Caco-2 (cell line): ENCODE measurements around the gene SPEM2. TPM values are rescaled to one million over a fixed set of nuclear protein-coding genes. Genes with fewer than 3 reads are reported as not detected.

ENCODE experiments used
- BruUV-seq: library from RNA; stranded (reverse); fragments of 400-500 nt; replicated peaks from 2 replicates; lab custom pipeline; 2021; lab: Mats Ljungman, UMichigan
- CTCF ChIA-PET: fragments of 300-600 bp; sonication (Branson Sonifier 250); formaldehyde crosslinking; loops from one replicate; lab custom pipeline; 2022; ENCODE audit warnings: antibody characterized with exemption; lab: Charles Lee
- POLR2A ChIA-PET: fragments of 300-600 bp; sonication (Branson Sonifier 250); formaldehyde crosslinking; loops from one replicate; lab custom pipeline; 2022; ENCODE audit warnings: antibody characterized with exemption; lab: Charles Lee
- DNase-seq, 2 experiments: peaks; one replicate each; pipeline versions ENCODE4 v3.0.0 to v3.0.0-alpha.2; 2020 to 2022
- H3K27me3 ChIP-seq: replicated peaks from 2 replicates; pipeline ENCODE4 v1.6.0; 2011; ENCODE audit warnings: low read length; ENCODE audit not compliant: control insufficient read depth, insufficient read depth
- H3K36me3 ChIP-seq: 2 replicates; pipeline ENCODE4 v1.5.1; 2011; ENCODE audit warnings: low read length; ENCODE audit not compliant: control insufficient read depth, insufficient read depth
- H3K4me1 ChIP-seq: fragments of 250-450 bp; sonication (Bioruptor Pico); 2 replicates; pipeline ENCODE4 v1.5.1; 2020; ENCODE audit warnings: mild to moderate bottlenecking
- H3K4me3 ChIP-seq: 2 replicates; pipeline ENCODE4 v1.5.1; 2011; ENCODE audit warnings: low read depth, mild to moderate bottlenecking, control low read depth, low read length
- H3K9me3 ChIP-seq: fragments of 250-450 bp; sonication (Bioruptor Pico); 2 replicates; pipeline ENCODE4 v1.5.1; 2020; ENCODE audit warnings: mild to moderate bottlenecking, moderate library complexity
- H3K27ac Mint-ChIP-seq: one replicate; pipeline ENCODE4 v1.8.0; 2022; ENCODE audit warnings: mixed read lengths; ENCODE audit not compliant: unreplicated experiment
- H3K27me3 Mint-ChIP-seq: one replicate; pipeline ENCODE4 v1.8.0; 2022; ENCODE audit warnings: mixed read lengths; ENCODE audit not compliant: insufficient read depth, unreplicated experiment
- H3K36me3 Mint-ChIP-seq: one replicate; pipeline ENCODE4 v1.8.0; 2022; ENCODE audit warnings: mild to moderate bottlenecking, mixed read lengths; ENCODE audit not compliant: insufficient read depth, unreplicated experiment
- H3K4me1 Mint-ChIP-seq: one replicate; pipeline ENCODE4 v1.8.0; 2022; ENCODE audit warnings: low read depth, mixed read lengths; ENCODE audit not compliant: unreplicated experiment
- H3K4me3 Mint-ChIP-seq: one replicate; pipeline ENCODE4 v1.8.0; 2022; ENCODE audit warnings: mild to moderate bottlenecking, moderate library complexity, mixed read lengths; ENCODE audit not compliant: unreplicated experiment
- H3K9me3 Mint-ChIP-seq: one replicate; pipeline ENCODE4 v1.8.0; 2022; ENCODE audit warnings: mixed read lengths; ENCODE audit not compliant: unreplicated experiment
- intact Hi-C: fragments of 100-400 bp; cut with micrococcal nuclease; formaldehyde crosslinking; loops from one replicate; pipeline ENCODE4 v1.10.0; 2022; ENCODE audit not compliant: unreplicated experiment
- total RNA-seq: library from RNA; stranded (reverse); gene quantifications from 2 replicates; pipeline ENCODE4 v1.2.3, GENCODE V29; 2022
- TF ChIP-seq, protein P1 (sequence below), 2 experiments: fragments of 200-600 bp in 1 of 2; IDR thresholded peaks; 1 replicate in 1 of 2; 2 replicates in 1 of 2; pipeline versions ENCODE4 v1.5.1 to v1.8.0; 2011 to 2022; ENCODE audit warnings: antibody characterized with exemption in 1 of 2, control low read depth in 1 of 2, inconsistent platforms in 1 of 2, low read depth in 1 of 2, low read length in 1 of 2, mild to moderate bottlenecking in 1 of 2, moderate library complexity in 1 of 2; ENCODE audit not compliant: insufficient read depth in 1 of 2, severe bottlenecking in 1 of 2, unreplicated experiment in 1 of 2

Gene SPEM2
- total RNA-seq, 1 experiment from 2014 or later: not detected

DNA sequence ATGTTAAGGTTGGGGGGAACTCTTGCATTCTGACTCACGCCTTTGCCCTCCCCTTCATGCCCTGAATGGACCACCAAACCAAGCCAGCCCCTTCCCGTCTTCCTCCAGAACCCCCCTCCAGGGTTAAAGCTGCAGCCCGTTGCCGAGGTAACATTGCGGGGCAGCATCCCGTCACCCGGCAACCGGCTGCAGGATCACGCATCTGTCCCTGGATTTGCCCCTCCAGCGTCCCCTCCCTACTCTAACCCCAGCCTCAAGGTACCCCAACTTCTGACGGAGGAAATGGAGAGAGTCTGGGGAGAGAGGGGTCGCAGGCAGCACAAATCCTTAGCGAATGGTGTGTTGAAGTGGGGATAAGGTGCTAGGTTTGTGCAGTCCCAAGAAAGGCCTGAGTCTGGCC is 18.3 kb upstream of the SPEM2 start:
- no TSS peak for BruUV-seq
- Histone ChIP-seq H3K36me3 (no peaks in the 10 kb centered on the region), H3K9me3 (no peaks in the 10 kb centered on the region), H3K4me1 (no peaks in the 10 kb centered on the region), H3K27me3 (no peaks in the 10 kb centered on the region), H3K4me3 (no peak overlapping the region)
- intact Hi-C loops: no loop called here
- peaks cover 8% of the 10 kb centered on the region for H3K4me1 Mint-ChIP-seq
- H3K9me3 Mint-ChIP-seq: no peaks in the 10 kb centered on the region
- H3K4me3 Mint-ChIP-seq: peak overlapping the region; percentile 29
- CTCF ChIA-PET: interaction anchor here (0.6 kb wide), 1 partner anchor 29 kb away, joined by 3 read pairs; no protein-coding TSS in a partner anchor
- DNase-seq: no peak
- H3K36me3 Mint-ChIP-seq: peaks cover 6% of the 10 kb centered on the region
- H3K27ac Mint-ChIP-seq: no peak overlapping the region
- TF ChIP-seq, protein P1, sequence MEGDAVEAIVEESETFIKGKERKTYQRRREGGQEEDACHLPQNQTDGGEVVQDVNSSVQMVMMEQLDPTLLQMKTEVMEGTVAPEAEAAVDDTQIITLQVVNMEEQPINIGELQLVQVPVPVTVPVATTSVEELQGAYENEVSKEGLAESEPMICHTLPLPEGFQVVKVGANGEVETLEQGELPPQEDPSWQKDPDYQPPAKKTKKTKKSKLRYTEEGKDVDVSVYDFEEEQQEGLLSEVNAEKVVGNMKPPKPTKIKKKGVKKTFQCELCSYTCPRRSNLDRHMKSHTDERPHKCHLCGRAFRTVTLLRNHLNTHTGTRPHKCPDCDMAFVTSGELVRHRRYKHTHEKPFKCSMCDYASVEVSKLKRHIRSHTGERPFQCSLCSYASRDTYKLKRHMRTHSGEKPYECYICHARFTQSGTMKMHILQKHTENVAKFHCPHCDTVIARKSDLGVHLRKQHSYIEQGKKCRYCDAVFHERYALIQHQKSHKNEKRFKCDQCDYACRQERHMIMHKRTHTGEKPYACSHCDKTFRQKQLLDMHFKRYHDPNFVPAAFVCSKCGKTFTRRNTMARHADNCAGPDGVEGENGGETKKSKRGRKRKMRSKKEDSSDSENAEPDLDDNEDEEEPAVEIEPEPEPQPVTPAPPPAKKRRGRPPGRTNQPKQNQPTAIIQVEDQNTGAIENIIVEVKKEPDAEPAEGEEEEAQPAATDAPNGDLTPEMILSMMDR (IDR thresholded peaks at IDR 0.05; ENCODE audit: insufficient read depth in 1 of 2, low read depth in 1 of 2, low read length in 1 of 2, severe bottlenecking in 1 of 2, unreplicated experiment in 1 of 2): no peak
- H3K27me3 Mint-ChIP-seq: no peaks in the 10 kb centered on the region
- POLR2A ChIA-PET: interaction anchor here (0.5 kb wide), 1 partner anchor 8 kb away, joined by 5 read pairs; no protein-coding TSS in a partner anchor

DNA sequence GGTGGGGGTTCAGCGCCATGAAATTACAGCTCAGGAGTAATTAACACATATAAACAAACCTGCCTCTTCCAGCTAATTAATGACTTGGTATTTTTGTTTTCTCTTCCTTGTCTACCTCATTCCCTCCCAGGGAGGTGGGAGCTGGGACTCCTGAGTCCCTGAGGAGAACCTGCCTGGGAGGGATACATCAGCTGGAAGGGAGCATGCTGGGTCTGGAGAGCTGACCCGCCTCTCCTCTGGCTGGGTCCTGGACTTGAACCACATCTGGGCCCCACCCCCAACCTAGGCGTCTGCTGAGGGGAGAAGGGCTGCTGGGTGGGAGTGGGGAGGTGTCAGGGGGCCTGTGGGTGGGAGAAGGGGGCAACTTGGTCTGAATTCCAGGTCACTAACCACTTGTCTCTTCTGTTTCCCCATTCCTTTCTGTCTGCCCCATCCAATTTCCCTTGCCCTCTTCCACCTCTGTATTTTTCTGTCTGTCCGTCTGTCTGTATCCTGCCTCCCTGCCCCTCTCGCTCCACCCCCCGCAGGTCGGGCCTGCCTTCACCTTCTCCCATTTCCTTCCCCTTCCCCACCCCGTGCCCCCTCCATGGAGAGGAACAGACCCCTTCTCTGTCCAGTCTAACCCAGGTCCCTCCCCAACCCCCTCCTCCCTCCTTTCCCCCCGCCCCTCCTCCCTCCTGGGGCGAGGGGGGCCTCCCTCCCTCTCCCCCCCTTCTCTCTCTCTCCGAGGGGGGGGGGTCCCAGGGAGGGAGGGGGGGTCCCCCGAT is 17.7 kb upstream of the SPEM2 start, which contains the start of gene NLGN2:
TSS of gene NLGN2 (plus strand) at position 361 of the 767 bp plus-strand sequence. CDS start 411 bp downstream, outside the sequence.
- no peaks in the 10 kb centered on the region for H3K9me3 Mint-ChIP-seq
- H3K4me3 Mint-ChIP-seq: peak within 1 kb of the TSS; percentile 29
- DNase-seq: no peak
- TF ChIP-seq, protein P1 (IDR thresholded peaks at IDR 0.05; ENCODE audit: insufficient read depth in 1 of 2, low read depth in 1 of 2, low read length in 1 of 2, severe bottlenecking in 1 of 2, unreplicated experiment in 1 of 2): no peak
- H3K27me3 Mint-ChIP-seq: no peaks in the 10 kb centered on the region
- no peaks in the 10 kb centered on the region for H3K27me3 ChIP-seq
- no peaks in the 10 kb centered on the region for H3K36me3 ChIP-seq
- H3K4me3 ChIP-seq: no peak within 1 kb of the TSS
- intact Hi-C loops: no loop called here
- H3K4me1 Mint-ChIP-seq: peaks cover 8% of the 10 kb centered on the region
- H3K27ac Mint-ChIP-seq: no peak within 1 kb of the TSS
- ChIA-PET POLR2A (interaction anchor here (0.5 kb wide), 1 partner anchor 9 kb away, joined by 5 read pairs; no protein-coding TSS in a partner anchor), CTCF (interaction anchor here (0.6 kb wide), 1 partner anchor 29 kb away, joined by 3 read pairs; no protein-coding TSS in a partner anchor)
- no peaks in the 10 kb centered on the region for H3K4me1 ChIP-seq
- no peaks in the 10 kb centered on the region for H3K9me3 ChIP-seq
- peaks cover 6% of the 10 kb centered on the region for H3K36me3 Mint-ChIP-seq
- BruUV-seq: no TSS peak

DNA sequence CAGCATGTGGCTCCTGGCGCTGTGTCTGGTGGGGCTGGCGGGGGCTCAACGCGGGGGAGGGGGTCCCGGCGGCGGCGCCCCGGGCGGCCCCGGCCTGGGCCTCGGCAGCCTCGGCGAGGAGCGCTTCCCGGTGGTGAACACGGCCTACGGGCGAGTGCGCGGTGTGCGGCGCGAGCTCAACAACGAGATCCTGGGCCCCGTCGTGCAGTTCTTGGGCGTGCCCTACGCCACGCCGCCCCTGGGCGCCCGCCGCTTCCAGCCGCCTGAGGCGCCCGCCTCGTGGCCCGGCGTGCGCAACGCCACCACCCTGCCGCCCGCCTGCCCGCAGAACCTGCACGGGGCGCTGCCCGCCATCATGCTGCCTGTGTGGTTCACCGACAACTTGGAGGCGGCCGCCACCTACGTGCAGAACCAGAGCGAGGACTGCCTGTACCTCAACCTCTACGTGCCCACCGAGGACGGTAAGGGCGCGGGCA is 17.1 kb upstream of the SPEM2 start:
- intact Hi-C loops: no loop called here
- H3K36me3 ChIP-seq: no peaks in the 10 kb centered on the region
- no peak overlapping the region for H3K4me3 ChIP-seq
- ChIA-PET POLR2A (no interaction called here), CTCF (no interaction called here)
- H3K27ac Mint-ChIP-seq: no peak overlapping the region
- BruUV-seq: no TSS peak
- no peak overlapping the region for H3K4me3 Mint-ChIP-seq
- TF ChIP-seq, protein P1 (IDR thresholded peaks at IDR 0.05; ENCODE audit: insufficient read depth in 1 of 2, low read depth in 1 of 2, low read length in 1 of 2, severe bottlenecking in 1 of 2, unreplicated experiment in 1 of 2): no peak
- H3K27me3 ChIP-seq: no peaks in the 10 kb centered on the region
- H3K9me3 Mint-ChIP-seq: no peaks in the 10 kb centered on the region
- no peaks in the 10 kb centered on the region for H3K4me1 ChIP-seq
- DNase-seq: no peak
- peaks cover 8% of the 10 kb centered on the region for H3K4me1 Mint-ChIP-seq
- H3K9me3 ChIP-seq: no peaks in the 10 kb centered on the region
- H3K27me3 Mint-ChIP-seq: no peaks in the 10 kb centered on the region
- H3K36me3 Mint-ChIP-seq: peaks cover 6% of the 10 kb centered on the region
